Measurements from ENCODE around the gene IGF2BP3. TPM values are rescaled to one million over a fixed set of nuclear protein-coding genes. Genes with fewer than 3 reads are reported as not detected.

Gene IGF2BP3
- total RNA-seq, 4 donors from 2014 or later = 1.1 TPM; not detected in 3

GRCh38 chr7:23298885-23299769 is 171.2 kb downstream of the IGF2BP3 start, which contains the start of gene MALSU1:
TSS of gene MALSU1 (plus strand) at chr7:23299339. CDS start at chr7:23299353, 14 bp downstream.
- Histone ChIP-seq H3K4me3 (peak within 1 kb of the TSS; percentile 74 to 84 (median 76)), H3K27ac (peak within 1 kb of the TSS; percentile 61 to 89 (median 78)), H3K4me1 (peaks cover 0 to 32% (median 9%) of the 10 kb centered on the region in 4 donors), H3K9me3 (no peaks in the 10 kb centered on the region), H3K36me3 (peaks cover 0 to 12% (median 0%) of the 10 kb centered on the region in 3 donors), H3K27me3 (no peaks in the 10 kb centered on the region)
- peak; percentile 98 to 99 (median 98) for DNase-seq
- peak; percentile 76 to 80 for TF ChIP-seq POLR2A (IDR thresholded peaks at IDR 0.05)
- TF ChIP-seq CTCF (IDR thresholded peaks at IDR 0.05) = no peak

- Histone ChIP-seq H3K9me3 (no peaks in the 10 kb centered on the region), H3K36me3 (peaks cover 0 to 12% (median 0%) of the 10 kb centered on the region in 3 donors), H3K27me3 (no peaks in the 10 kb centered on the region), H3K27ac (peak overlapping the region; percentile 61 to 89 (median 78)), H3K4me3 (peak overlapping the region; percentile 74 to 84 (median 76)), H3K4me1 (peaks cover 0 to 32% (median 9%) of the 10 kb centered on the region in 4 donors)
- TF ChIP-seq CTCF (IDR thresholded peaks at IDR 0.05) = no peak
- no peak for TF ChIP-seq POLR2A (IDR thresholded peaks at IDR 0.05)
- DNase-seq = peak in 1 of 3 donors; percentile 49
Observed at GRCh38 chr7:23298141-23298881, 172.0 kb downstream of the IGF2BP3 start.

- H3K9me3 ChIP-seq = no peaks in the 10 kb centered on the region
- H3K27ac ChIP-seq = no peak overlapping the region
- H3K27me3 ChIP-seq = no peaks in the 10 kb centered on the region
- TF ChIP-seq CTCF (IDR thresholded peaks at IDR 0.05) (no peak), POLR2A (IDR thresholded peaks at IDR 0.05) (no peak)
- no peak overlapping the region for H3K4me3 ChIP-seq
- H3K4me1 ChIP-seq = peaks cover 0 to 5% (median 2%) of the 10 kb centered on the region in 4 donors
- DNase-seq = no peak
- no peaks in the 10 kb centered on the region for H3K36me3 ChIP-seq
Observed at GRCh38 chr7:23295401-23295697, 174.9 kb downstream of the IGF2BP3 start.

GRCh38 chr7:23294549-23295400 is 175.5 kb downstream of the IGF2BP3 start:
- no peaks in the 10 kb centered on the region for H3K36me3 ChIP-seq
- H3K27ac ChIP-seq = no peak overlapping the region
- TF ChIP-seq POLR2A (IDR thresholded peaks at IDR 0.05) (no peak), CTCF (IDR thresholded peaks at IDR 0.05) (no peak)
- no peaks in the 10 kb centered on the region for H3K9me3 ChIP-seq
- H3K4me3 ChIP-seq = no peak overlapping the region
- DNase-seq = no peak
- H3K4me1 ChIP-seq = no peaks in the 10 kb centered on the region
- H3K27me3 ChIP-seq = no peaks in the 10 kb centered on the region

- DNase-seq = no peak
- no peak for TF ChIP-seq CTCF (IDR thresholded peaks at IDR 0.05)
- TF ChIP-seq POLR2A (IDR thresholded peaks at IDR 0.05) = no peak
- H3K4me1 ChIP-seq = no peaks in the 10 kb centered on the region
- H3K36me3 ChIP-seq = no peaks in the 10 kb centered on the region
- H3K27ac ChIP-seq = no peak overlapping the region
- no peak overlapping the region for H3K4me3 ChIP-seq
- H3K9me3 ChIP-seq = no peaks in the 10 kb centered on the region
- no peaks in the 10 kb centered on the region for H3K27me3 ChIP-seq
Observed at GRCh38 chr7:23293500-23294073, 176.7 kb downstream of the IGF2BP3 start.
